Vagina (tissue), 2 donors: ENCODE data around the gene PGLYRP2. TPM values are rescaled to one million over a fixed set of nuclear protein-coding genes. Genes with fewer than 3 reads are reported as not detected.
A peak's percentile ranks its signal among the peaks of the same experiment; 100 is the strongest.

Experiments used
- DNase-seq, 2 donors: peaks; one replicate each; pipeline ENCODE4 v3.0.0-alpha.2; 2017; ENCODE audit errors: extremely low spot score in 2 of 2
- H3K27ac ChIP-seq: fragments of 200-600 bp; sonication (generic); one replicate; pipeline ENCODE4 v1.5.1; 2019
- H3K27me3 ChIP-seq: fragments of 200-600 bp; sonication (generic); one replicate; pipeline ENCODE4 v1.5.1; 2019
- H3K36me3 ChIP-seq, 2 donors: fragments of 200-600 bp; sonication (generic); one replicate each; pipeline ENCODE4 v1.5.1; 2017 to 2019
- H3K4me1 ChIP-seq: fragments of 200-600 bp; sonication (generic); one replicate; pipeline ENCODE4 v1.5.1; 2019
- H3K4me3 ChIP-seq, 2 donors: fragments of 200-600 bp; sonication (generic); 1 replicate in 1 of 2; 2 replicates in 1 of 2; pipeline ENCODE4 v1.5.1; 2016 to 2019
- H3K9me3 ChIP-seq: fragments of 200-600 bp; sonication (generic); one replicate; pipeline ENCODE4 v1.5.1; 2019
- POLR2A ChIP-seq, 2 donors: fragments of 450-650 bp; IDR thresholded peaks; one replicate each; pipeline ENCODE4 v1.6.1; 2017; ENCODE audit warnings: antibody characterized with exemption in 2 of 2, mild to moderate bottlenecking in 2 of 2, moderate library complexity in 2 of 2
- POLR2AphosphoS5 ChIP-seq, 2 donors: sonication (generic); formaldehyde crosslinking; IDR thresholded peaks; one replicate each; pipeline ENCODE4 v1.9.0; 2017; ENCODE audit warnings: antibody characterized with exemption in 2 of 2, mild to moderate bottlenecking in 2 of 2, low read depth in 1 of 2; ENCODE audit not compliant: insufficient read depth in 1 of 2
- intact Hi-C: fragments of 100-400 bp; cut with DNase I; formaldehyde crosslinking; loops from one replicate; pipeline ENCODE4 v1.15.1; 2023
- total RNA-seq: library from RNA; depleted of rRNA; stranded (reverse); fragments of >200 nt; gene quantifications from one replicate; pipeline ENCODE4 v1.2.3, GENCODE V29; 2016
- TF ChIP-seq, protein P1 (sequence below), 3 experiments: fragments of 450-650 bp in 2 of 3; fragments of 200-600 bp in 1 of 3; sonication (generic) in 1 of 3; IDR thresholded peaks; one replicate each; pipeline ENCODE4 v1.5.1; 2017 to 2019; ENCODE audit warnings: antibody characterized with exemption in 3 of 3, mild to moderate bottlenecking in 2 of 3, moderate library complexity in 2 of 3

Gene PGLYRP2
- total RNA-seq, 1 donor from 2014 or later = not detected

DNA sequence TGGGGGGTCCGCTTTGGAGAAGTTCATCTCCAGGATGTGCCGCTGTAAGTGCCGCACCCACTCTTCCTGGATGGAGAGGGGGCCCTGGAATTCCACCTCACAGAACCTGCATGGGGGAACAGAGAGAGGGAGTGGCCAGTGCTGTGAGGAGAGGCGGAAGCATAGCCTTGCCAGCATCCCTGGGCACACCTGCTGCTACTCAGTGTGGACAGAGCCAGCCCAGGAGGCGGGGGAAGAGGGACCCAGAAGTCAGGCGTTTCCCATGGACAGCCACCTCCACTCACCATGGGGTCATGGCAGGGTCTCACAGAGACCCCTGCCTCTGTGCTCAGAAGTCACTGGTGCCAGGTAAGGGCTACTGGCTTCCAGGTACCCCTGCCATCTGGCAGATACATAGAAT is 56.2 kb downstream of the PGLYRP2 start:
- DNase-seq = no peak
- no peak overlapping the region for H3K4me3 ChIP-seq
- H3K27ac ChIP-seq = peak overlapping the region; percentile 81
- H3K9me3 ChIP-seq = no peaks in the 10 kb centered on the region
- H3K36me3 ChIP-seq = peaks cover 0 to 48% of the 10 kb centered on the region in 2 donors
- intact Hi-C loops = no loop called here
- peaks cover 38% of the 10 kb centered on the region for H3K4me1 ChIP-seq
- TF ChIP-seq, protein P1, sequence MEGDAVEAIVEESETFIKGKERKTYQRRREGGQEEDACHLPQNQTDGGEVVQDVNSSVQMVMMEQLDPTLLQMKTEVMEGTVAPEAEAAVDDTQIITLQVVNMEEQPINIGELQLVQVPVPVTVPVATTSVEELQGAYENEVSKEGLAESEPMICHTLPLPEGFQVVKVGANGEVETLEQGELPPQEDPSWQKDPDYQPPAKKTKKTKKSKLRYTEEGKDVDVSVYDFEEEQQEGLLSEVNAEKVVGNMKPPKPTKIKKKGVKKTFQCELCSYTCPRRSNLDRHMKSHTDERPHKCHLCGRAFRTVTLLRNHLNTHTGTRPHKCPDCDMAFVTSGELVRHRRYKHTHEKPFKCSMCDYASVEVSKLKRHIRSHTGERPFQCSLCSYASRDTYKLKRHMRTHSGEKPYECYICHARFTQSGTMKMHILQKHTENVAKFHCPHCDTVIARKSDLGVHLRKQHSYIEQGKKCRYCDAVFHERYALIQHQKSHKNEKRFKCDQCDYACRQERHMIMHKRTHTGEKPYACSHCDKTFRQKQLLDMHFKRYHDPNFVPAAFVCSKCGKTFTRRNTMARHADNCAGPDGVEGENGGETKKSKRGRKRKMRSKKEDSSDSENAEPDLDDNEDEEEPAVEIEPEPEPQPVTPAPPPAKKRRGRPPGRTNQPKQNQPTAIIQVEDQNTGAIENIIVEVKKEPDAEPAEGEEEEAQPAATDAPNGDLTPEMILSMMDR (IDR thresholded peaks at IDR 0.05) = no peak
- no peak for TF ChIP-seq POLR2A (IDR thresholded peaks at IDR 0.05)
- TF ChIP-seq POLR2AphosphoS5 (IDR thresholded peaks at IDR 0.05; ENCODE audit: insufficient read depth in 1 of 2, low read depth in 1 of 2) = no peak
- H3K27me3 ChIP-seq = no peaks in the 10 kb centered on the region

DNA sequence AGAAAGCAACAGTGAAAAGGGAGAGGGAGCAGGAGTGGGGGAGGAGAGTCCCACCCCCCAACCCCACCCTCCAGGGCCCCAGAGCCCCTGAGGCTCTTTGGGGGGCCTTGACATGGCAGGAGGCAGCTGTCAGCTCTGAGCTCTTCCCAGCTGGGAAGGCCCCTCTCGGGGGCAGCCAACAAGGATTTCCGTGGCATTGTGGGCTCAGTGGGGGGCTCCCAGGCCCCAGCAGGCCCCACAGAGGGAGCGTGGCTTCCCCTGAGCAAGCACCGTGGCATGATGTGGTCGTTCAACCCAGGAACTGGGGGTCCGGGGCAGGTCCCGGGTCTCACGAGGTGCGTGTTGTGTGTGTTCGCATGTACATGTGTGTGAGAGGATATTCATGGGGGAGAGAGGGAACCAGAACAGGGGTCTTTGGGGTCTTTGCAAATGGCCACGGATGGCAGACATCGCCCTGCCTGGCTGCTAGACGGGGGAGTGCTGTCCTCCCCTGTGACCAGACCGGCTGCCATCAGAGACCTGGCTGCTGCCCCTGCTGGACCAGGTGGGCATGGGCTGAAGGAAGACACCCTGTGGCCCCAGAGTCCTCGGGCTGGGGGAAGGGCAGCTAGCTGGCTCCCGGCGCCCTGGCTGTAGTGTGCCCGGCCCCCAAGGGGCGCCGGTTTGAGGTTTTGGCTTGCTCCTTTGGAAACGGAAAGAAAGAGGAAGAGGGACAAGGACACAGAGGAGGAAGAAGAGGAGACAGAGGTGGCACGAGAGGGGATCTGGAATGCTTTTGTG is 56.8 kb downstream of the PGLYRP2 start:
- H3K36me3 ChIP-seq = peaks cover 0 to 44% of the 10 kb centered on the region in 2 donors
- peak overlapping the region; percentile 81 for H3K27ac ChIP-seq
- intact Hi-C loops = no loop called here

GRCh38 chr19:15421721-15422260 is 57.5 kb downstream of the PGLYRP2 start:
- H3K4me1 ChIP-seq = peaks cover 50% of the 10 kb centered on the region
- H3K27ac ChIP-seq = peak overlapping the region; percentile 81
- intact Hi-C loops = no loop called here
- peak in 1 of 2 donors; percentile 35 for TF ChIP-seq POLR2AphosphoS5 (IDR thresholded peaks at IDR 0.05; ENCODE audit: insufficient read depth in 1 of 2, low read depth in 1 of 2)
- no peak for TF ChIP-seq POLR2A (IDR thresholded peaks at IDR 0.05)
- H3K4me3 ChIP-seq = no peak overlapping the region
- H3K9me3 ChIP-seq = no peaks in the 10 kb centered on the region
- no peaks in the 10 kb centered on the region for H3K27me3 ChIP-seq
- DNase-seq = no peak
- peaks cover 0 to 37% of the 10 kb centered on the region in 2 donors for H3K36me3 ChIP-seq

More for the DNA sequence above, 56.8 kb downstream of the PGLYRP2 start:
- no peak for TF ChIP-seq POLR2A (IDR thresholded peaks at IDR 0.05)
- TF ChIP-seq, protein P1 (IDR thresholded peaks at IDR 0.05) = no peak
- TF ChIP-seq POLR2AphosphoS5 (IDR thresholded peaks at IDR 0.05; ENCODE audit: insufficient read depth in 1 of 2, low read depth in 1 of 2) = no peak
- H3K4me3 ChIP-seq = no peak overlapping the region
- H3K9me3 ChIP-seq = no peaks in the 10 kb centered on the region
- no peaks in the 10 kb centered on the region for H3K27me3 ChIP-seq
- DNase-seq = no peak
- peaks cover 43% of the 10 kb centered on the region for H3K4me1 ChIP-seq

- peak overlapping the region; percentile 81 for H3K27ac ChIP-seq
- no peak for TF ChIP-seq POLR2A (IDR thresholded peaks at IDR 0.05)
- TF ChIP-seq POLR2AphosphoS5 (IDR thresholded peaks at IDR 0.05; ENCODE audit: insufficient read depth in 1 of 2, low read depth in 1 of 2) = no peak
- TF ChIP-seq, protein P1 (IDR thresholded peaks at IDR 0.05) = no peak
Observed at GRCh38 chr19:15421136-15421695, 58.1 kb downstream of the PGLYRP2 start.

GRCh38 chr19:15419413-15420025 is 59.8 kb downstream of the PGLYRP2 start:
- Histone ChIP-seq H3K27me3 (no peaks in the 10 kb centered on the region), H3K9me3 (no peaks in the 10 kb centered on the region), H3K36me3 (peaks cover 0 to 22% of the 10 kb centered on the region in 2 donors), H3K4me3 (peak overlapping the region; percentile 80 to 93), H3K27ac (no peak overlapping the region), H3K4me1 (peaks cover 69% of the 10 kb centered on the region)
- DNase-seq = no peak
- intact Hi-C loops = no loop called here
- TF ChIP-seq, protein P1 (IDR thresholded peaks at IDR 0.05) = no peak
- no peak for TF ChIP-seq POLR2AphosphoS5 (IDR thresholded peaks at IDR 0.05; ENCODE audit: insufficient read depth in 1 of 2, low read depth in 1 of 2)
- TF ChIP-seq POLR2A (IDR thresholded peaks at IDR 0.05) = no peak

More at GRCh38 chr19:15421136-15421695, 58.1 kb downstream of the PGLYRP2 start:
- Histone ChIP-seq H3K4me3 (no peak overlapping the region), H3K36me3 (peaks cover 0 to 32% of the 10 kb centered on the region in 2 donors), H3K27me3 (no peaks in the 10 kb centered on the region), H3K4me1 (peaks cover 56% of the 10 kb centered on the region), H3K9me3 (no peaks in the 10 kb centered on the region)
- DNase-seq = no peak
- intact Hi-C loops = no loop called here
